K562 (cell line): ENCODE measurements around the gene ZFYVE1. TPM values are rescaled to one million over a fixed set of nuclear protein-coding genes. Genes with fewer than 3 reads are reported as not detected.

Source experiments
- ATAC-seq: fragments of 200-7000 bp; cut with Tn5 transposase; 3 replicates; pipeline ENCODE4 v1.9.1; 2020; ENCODE audit warnings: moderate library complexity
- BruUV-seq: library from RNA; stranded (reverse); fragments of 400-500 nt; replicated peaks from 2 replicates; lab custom pipeline; 2021; lab: Mats Ljungman, UMichigan
- CTCF ChIA-PET: fragments of 300-600 bp; formaldehyde crosslinking; extraction: SDS; loops from one replicate; lab custom pipeline; 2021; ENCODE audit warnings: low intra/inter-chr PET ratio; lab: Yijun Ruan, JAX
- POLR2A ChIA-PET: fragments of 300-600, 350-650 bp; sonication (Branson Sonifier 250); formaldehyde crosslinking; extraction: SDS; loops from one replicate; lab custom pipeline; 2021; ENCODE audit warnings: antibody characterized with exemption, inconsistent platforms; lab: Yijun Ruan, JAX
- DNase-seq, 4 experiments: peaks; one replicate each; pipeline versions ENCODE4 v3.0.0 to v3.0.0-alpha.2; 2011 to 2018; ENCODE audit warnings: low spot score in 3 of 4, mixed read lengths in 3 of 4; ENCODE audit errors: extremely low read depth in 1 of 4
- FAIRE-seq: peaks from 2 replicates; lab custom pipeline; 2011; peaks lifted over from hg19 to GRCh38; lab: Jason Lieb, UNC
- H2AFZ ChIP-seq: 2 replicates; pipeline ENCODE4 v1.6.0; 2011; ENCODE audit warnings: low read depth, low read length, control low read depth, inconsistent platforms
- H3K27ac ChIP-seq: fragments of 200-600 bp; 3 replicates; pipeline ENCODE4 v1.8.0; 2011; ENCODE audit warnings: low read depth, mild to moderate bottlenecking, control low read depth, inconsistent platforms, low read length, moderate library complexity, mixed read lengths; ENCODE audit errors: extremely low read depth
- H3K27me3 ChIP-seq, 2 experiments: fragments of 300-600 bp in 1 of 2; 2 replicates in 1 of 2; 3 replicates in 1 of 2; pipeline versions ENCODE4 v1.6.0 to v1.8.0; 2011; ENCODE audit warnings: inconsistent platforms in 2 of 2, low read length in 2 of 2, mild to moderate bottlenecking in 1 of 2, mixed read lengths in 1 of 2, moderate library complexity in 1 of 2; ENCODE audit not compliant: control insufficient read depth in 2 of 2, insufficient read depth in 2 of 2
- H3K36me3 ChIP-seq: fragments of 300-600 bp; 3 replicates; pipeline ENCODE4 v1.8.0; 2011; ENCODE audit warnings: mild to moderate bottlenecking, low read length, inconsistent platforms; ENCODE audit not compliant: control insufficient read depth, insufficient read depth
- H3K4me1 ChIP-seq, 2 experiments: fragments of 200-600 bp in 1 of 2; replicated peaks in 1 of 2; 2 replicates in 1 of 2; 3 replicates in 1 of 2; pipeline versions ENCODE4 v1.5.1 to v1.8.0; 2011; ENCODE audit warnings: inconsistent platforms in 2 of 2, low read length in 2 of 2, mild to moderate bottlenecking in 1 of 2, mixed read lengths in 1 of 2, moderate library complexity in 1 of 2; ENCODE audit not compliant: control insufficient read depth in 2 of 2, insufficient read depth in 2 of 2
- H3K4me2 ChIP-seq: 2 replicates; pipeline ENCODE4 v1.6.1; 2011; ENCODE audit warnings: low read length, control low read depth, inconsistent platforms, mixed read lengths; ENCODE audit not compliant: insufficient read depth
- H3K4me3 ChIP-seq: fragments of 200-600 bp; sonication (generic), shearing (Covaris generic); 2 replicates; pipeline ENCODE4 v1.5.1; 2016; ENCODE audit warnings: control low read depth, inconsistent platforms
- H3K79me2 ChIP-seq: fragments of 200-600 bp; 3 replicates; pipeline ENCODE4 v1.8.0; 2011; ENCODE audit warnings: low read length, inconsistent platforms; ENCODE audit not compliant: control insufficient read depth, insufficient read depth
- H3K9ac ChIP-seq, 2 experiments: 2 replicates each; pipeline versions ENCODE4 v1.6.0 to v1.6.1; 2011; ENCODE audit warnings: low read depth in 2 of 2, low read length in 2 of 2, control low read depth in 1 of 2, inconsistent platforms in 1 of 2, mild to moderate bottlenecking in 1 of 2, mixed read lengths in 1 of 2; ENCODE audit not compliant: insufficient read depth in 1 of 2
- H3K9me1 ChIP-seq: one replicate; pipeline ENCODE4 v1.6.0; 2011; ENCODE audit warnings: inconsistent platforms, mild to moderate bottlenecking, low read length, moderate library complexity; ENCODE audit not compliant: control insufficient read depth, insufficient read depth
- H3K9me3 ChIP-seq: replicated peaks from 2 replicates; pipeline ENCODE4 v1.5.1; 2011; ENCODE audit warnings: low read depth, low read length, inconsistent platforms; ENCODE audit not compliant: control insufficient read depth, insufficient read depth
- H4K20me1 ChIP-seq: replicated peaks from 2 replicates; pipeline ENCODE4 v1.6.1; 2011; ENCODE audit warnings: low read length, inconsistent platforms, mixed read lengths; ENCODE audit not compliant: control insufficient read depth, insufficient read depth
- HES1 ChIP-seq: fragments of 450-650 bp; IDR thresholded peaks from 2 replicates; pipeline ENCODE4 v1.6.1; 2016; ENCODE audit warnings: low read depth, mild to moderate bottlenecking, moderate library complexity
- PML ChIP-seq: IDR thresholded peaks from 2 replicates; pipeline ENCODE4 v1.6.1; 2012; ENCODE audit warnings: low read length, inconsistent platforms
- PRDM10 ChIP-seq: fragments of 450-650 bp; IDR thresholded peaks from 2 replicates; pipeline ENCODE4 v1.6.1; 2018; ENCODE audit not compliant: partially characterized antibody
- TEAD1 ChIP-seq, 2 experiments: fragments of 450-650 bp in 1 of 2; sonication (generic) in 1 of 2; formaldehyde crosslinking; IDR thresholded peaks; 2 replicates each; pipeline versions ENCODE4 v1.4.0 to v1.8.0; 2020 to 2022; ENCODE audit warnings: mild to moderate bottlenecking in 2 of 2, missing genetic modification reagents in 1 of 2
- THRAP3 ChIP-seq: fragments of 450-650 bp; IDR thresholded peaks from 2 replicates; pipeline ENCODE4 v1.6.1; 2016; ENCODE audit warnings: mild to moderate bottlenecking, inconsistent platforms, borderline replicate concordance
- ZNF347 ChIP-seq: fragments of 450-650 bp; formaldehyde crosslinking; IDR thresholded peaks from 2 replicates; pipeline ENCODE4 v1.4.0; 2020; ENCODE audit warnings: low read depth, mild to moderate bottlenecking, moderate library complexity
- ZNF511 ChIP-seq: sonication (generic); formaldehyde crosslinking; IDR thresholded peaks from 2 replicates; pipeline ENCODE4 v1.8.0; 2022; ENCODE audit warnings: mild to moderate bottlenecking, missing genetic modification reagents
- WGBS: fragments of 100-300 bp; shearing (Covaris generic); methylation state at CpG from one replicate; pipeline ENCODE4 v1.1.6; 2016; ENCODE audit warnings: low coverage, mixed read lengths; ENCODE audit not compliant: insufficient coverage; ENCODE audit errors: missing lambda C conversion rate; 5-methylcytosine and 5-hydroxymethylcytosine counted together
- in situ Hi-C: fragments of 300-500 bp; cut with MboI; formaldehyde crosslinking; loops from 4 replicates; pipeline ENCODE4 v1.15.0; 2018; ENCODE audit warnings: inconsistent platforms, mixed read lengths
- intact Hi-C: fragments of 100-400 bp; cut with micrococcal nuclease; formaldehyde crosslinking; loops from 2 replicates; pipeline ENCODE4 v1.14.2; 2022
- polyA plus RNA-seq, 8 experiments: library from polyadenylated mRNA; depleted of rRNA in 4 of 8; stranded (reverse) in 5 of 8; unstranded in 3 of 8; fragments of >200 nt; fragmentation: Nextera tagmentation in 2 of 8; fragmentation: Illumina TruSeq in 1 of 8; extraction: Ambion mirVana in 2 of 8; extraction: Trizol in 1 of 8; gene quantifications; 2 replicates each; pipeline versions ENCODE4 v1.2.1 to v1.2.3, GENCODE V29; 2011 to 2014; ENCODE audit warnings: inconsistent platforms in 1 of 8, missing spikeins in 1 of 8
- total RNA-seq, 7 experiments: library from RNA; depleted of rRNA in 6 of 7; stranded (reverse); fragments of >200 nt in 6 of 7; fragmentation: Illumina TruSeq in 2 of 7; extraction: Trizol in 2 of 7; gene quantifications; 2 replicates each; pipeline versions ENCODE4 v1.2.1 to v1.2.3, GENCODE V29; 2011 to 2021; ENCODE audit warnings: low replicate concordance in 1 of 7

The ZFYVE1 gene
- total and polyA plus RNA-seq, 9 of the 15 experiments (the other 6 are each of a cell fraction or from before 2014, with no cell fraction given), result 0.62 to 5.5 (median 3.4) TPM

GRCh38 chr14:72980863-72981262 is 46.0 kb downstream of the ZFYVE1 start:
- in situ Hi-C loops, result no loop called here

More at GRCh38 chr14:72980863-72981262, 46.0 kb downstream of the ZFYVE1 start:
- no peaks in the 10 kb centered on the region for H3K27me3 ChIP-seq
- no peak for FAIRE-seq
- TF ChIP-seq ZNF347 (CRISPR knock-in tag) (no peak), HES1 (no peak), THRAP3 (no peak), TEAD1 (CRISPR knock-in tag; IDR thresholded peaks at IDR 0.05) (no peak), ZNF511 (CRISPR knock-in tag) (no peak), PML (no peak), PRDM10 (no peak)
- no peak overlapping the region for H3K9ac ChIP-seq
- no peak overlapping the region for H3K4me3 ChIP-seq
- POLR2A ChIA-PET, result interaction anchor here (0.6 to 2.2 kb wide), 3 partner anchors 13 to 50 kb away, joined by 3 to 5 read pairs (median 3); no protein-coding TSS in a partner anchor
- BruUV-seq, result no TSS peak
- H3K27ac ChIP-seq, result no peak overlapping the region
- H3K36me3 ChIP-seq, result no peaks in the 10 kb centered on the region
- H3K4me1 ChIP-seq, result no peaks in the 10 kb centered on the region
- DNase-seq, result no peak
- no peak overlapping the region for H2AFZ ChIP-seq
- H4K20me1 ChIP-seq, result no peaks in the 10 kb centered on the region
- no peaks in the 10 kb centered on the region for H3K9me3 ChIP-seq
- no peak overlapping the region for H3K4me2 ChIP-seq
- CTCF ChIA-PET, result no interaction called here
- ATAC-seq, result no peak
- intact Hi-C loops, result no loop called here
- no peaks in the 10 kb centered on the region for H3K9me1 ChIP-seq
- H3K79me2 ChIP-seq, result no peaks in the 10 kb centered on the region
- 80% methylated on average over 8 of the region's 8 CpGs for WGBS
